Ectodermal cell (in vitro differentiated cells): Measurements from ENCODE around the gene KRTAP10-8.
"Not testable (repeated sequence)": the region's sequence is repeated elsewhere in the genome, so short reads cannot be mapped to it uniquely, and the experiment has no call there.

Experiments
- H3K27ac ChIP-seq: 2 replicates; pipeline ENCODE4 v1.7.0; 2013; ENCODE audit warnings: mild to moderate bottlenecking, low read depth, low read length; ENCODE audit not compliant: insufficient read depth, poor library complexity, severe bottlenecking
- H3K27me3 ChIP-seq: 2 replicates; pipeline ENCODE4 v1.7.0; 2013; ENCODE audit warnings: mild to moderate bottlenecking, low read length; ENCODE audit not compliant: insufficient read depth, control insufficient read depth, poor library complexity, severe bottlenecking
- H3K36me3 ChIP-seq: one replicate; pipeline ENCODE4 v1.7.0; 2013; ENCODE audit warnings: low read length; ENCODE audit not compliant: control insufficient read depth, insufficient read depth
- H3K4me1 ChIP-seq: one replicate; pipeline ENCODE4 v1.7.0; 2013; ENCODE audit warnings: low read length; ENCODE audit not compliant: control insufficient read depth, insufficient read depth
- H3K4me3 ChIP-seq: 2 replicates; pipeline ENCODE4 v1.7.0; 2013; ENCODE audit warnings: low read depth, low read length, control low read depth; ENCODE audit not compliant: insufficient read depth
- H3K9me3 ChIP-seq: 2 replicates; pipeline ENCODE4 v1.7.0; 2013; ENCODE audit warnings: mild to moderate bottlenecking, low read length, moderate library complexity; ENCODE audit not compliant: control insufficient read depth
- WGBS, 2 experiments: methylation state at CpG; one replicate each; pipeline ENCODE4 v1.1.7; 2013; ENCODE audit warnings: missing lambda C conversion rate in 2 of 2; 5-methylcytosine and 5-hydroxymethylcytosine counted together

The KRTAP10-8 gene

DNA sequence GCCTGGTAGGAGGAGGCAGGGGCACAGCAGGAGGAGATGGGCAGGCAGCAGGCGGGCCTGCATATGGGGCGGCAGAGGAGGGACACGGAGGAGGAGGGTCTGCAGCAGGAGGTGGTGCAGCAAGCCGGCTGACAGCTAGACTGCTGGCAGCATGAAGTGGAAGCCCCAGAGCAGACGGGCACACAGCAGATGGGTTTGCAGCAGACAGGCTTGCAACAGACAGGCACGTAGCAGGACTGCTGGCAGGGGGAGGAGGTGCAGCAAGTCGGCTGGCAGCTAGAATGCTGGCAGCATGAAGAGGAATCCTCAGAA lies 32.1 kb upstream of the KRTAP10-8 start:
- Histone ChIP-seq H3K27ac (no peak overlapping the region), H3K27me3 (no peaks in the 10 kb centered on the region), H3K4me1 (peaks cover 5% of the 10 kb centered on the region), H3K9me3 (no peaks in the 10 kb centered on the region), H3K4me3 (no peak overlapping the region), H3K36me3 (no peaks in the 10 kb centered on the region)
- 82 to 86% methylated on average over 7 of the region's 7 CpGs for WGBS, 2 experiments

DNA sequence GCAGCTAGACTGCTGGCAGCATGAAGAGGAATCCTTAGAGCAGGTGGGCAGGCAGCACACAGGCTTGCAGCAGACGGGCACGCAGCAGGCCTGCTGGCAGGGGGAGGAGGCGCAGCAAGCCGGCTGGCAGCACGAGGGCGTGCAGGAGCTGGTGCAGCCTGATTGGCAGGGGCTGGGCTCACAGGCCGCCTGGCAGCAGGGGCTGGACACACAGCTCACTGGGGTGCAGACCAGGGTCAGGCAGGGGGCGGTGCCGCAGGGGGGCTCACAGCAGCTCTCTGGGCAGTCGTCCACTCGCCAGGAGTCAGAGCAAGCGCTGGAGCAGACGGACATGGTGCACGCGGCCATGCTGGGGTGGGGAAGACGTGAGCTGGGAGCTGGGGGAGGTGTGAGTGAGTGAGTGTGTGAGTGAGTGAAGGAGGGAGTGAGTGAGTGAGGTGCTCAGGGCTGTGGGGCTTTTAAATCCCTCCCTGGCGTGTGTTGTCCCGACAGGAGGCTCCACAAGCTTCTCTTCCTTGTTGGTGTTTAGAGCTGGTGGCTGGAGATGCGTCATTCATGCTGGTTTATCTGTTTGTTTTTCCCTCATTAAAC lies 31.6 kb upstream of the KRTAP10-8 start, which contains the start of gene KRTAP10-5:
TSS of gene KRTAP10-5 (minus strand) at position 374 of the 591 bp plus-strand sequence. CDS start at position 348, 26 bp downstream.
- not testable (repeated sequence) for H3K9me3 ChIP-seq, H3K4me3 ChIP-seq, H3K27me3 ChIP-seq, H3K4me1 ChIP-seq, H3K27ac ChIP-seq, H3K36me3 ChIP-seq
- 81 to 83% methylated on average over 19 of the region's 19 CpGs for WGBS, 2 experiments

DNA sequence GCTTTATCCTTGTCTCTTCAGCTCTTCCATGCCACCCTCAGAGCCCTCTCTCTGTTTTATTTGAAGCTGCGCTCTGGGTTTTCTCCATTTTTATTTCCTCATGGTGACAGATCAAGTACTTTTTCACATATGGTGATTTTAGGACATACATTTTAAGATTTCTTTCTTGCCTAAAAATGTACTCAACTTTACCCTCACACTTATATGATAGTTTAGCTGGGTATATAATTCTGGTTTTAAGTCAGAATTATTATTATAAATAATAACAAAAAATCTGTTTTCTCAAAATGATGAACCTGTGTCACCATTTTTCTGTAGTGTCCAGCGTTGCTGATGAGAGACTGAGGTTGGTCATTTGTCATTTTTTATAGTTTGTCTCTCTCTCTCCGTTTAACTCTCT lies 30.7 kb upstream of the KRTAP10-8 start:
- Histone ChIP-seq H3K4me3 (no peak overlapping the region), H3K27me3 (no peaks in the 10 kb centered on the region), H3K9me3 (no peaks in the 10 kb centered on the region), H3K4me1 (peaks cover 4% of the 10 kb centered on the region), H3K27ac (no peak overlapping the region), H3K36me3 (no peaks in the 10 kb centered on the region)
- WGBS, 2 experiments, result 93 to 97% methylated on average over 3 of the region's 3 CpGs

DNA sequence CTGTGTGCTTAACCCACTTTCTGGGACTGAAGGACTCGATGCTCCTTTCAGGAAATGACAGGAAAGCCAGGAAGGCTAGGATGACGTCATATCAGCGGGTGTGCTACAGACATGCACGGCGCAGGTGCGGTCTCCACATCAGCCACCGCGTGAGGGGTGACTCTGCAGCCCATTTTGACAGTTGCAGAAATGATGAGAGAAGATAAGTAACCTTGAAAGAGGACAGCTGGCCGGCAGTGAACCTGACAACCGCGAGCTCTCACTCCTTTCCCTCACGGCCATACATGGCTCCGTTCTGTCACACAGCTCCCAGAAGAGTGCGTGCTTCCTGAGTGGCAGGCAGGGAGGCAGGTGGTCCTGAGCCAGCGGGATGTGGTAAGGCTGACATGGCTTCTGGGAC lies 29.8 kb upstream of the KRTAP10-8 start:
- peaks cover 4% of the 10 kb centered on the region for H3K4me1 ChIP-seq
- WGBS, 2 experiments, result 88 to 89% methylated on average over 15 of the region's 15 CpGs
- no peak overlapping the region for H3K4me3 ChIP-seq
- no peaks in the 10 kb centered on the region for H3K9me3 ChIP-seq
- no peak overlapping the region for H3K27ac ChIP-seq
- H3K27me3 ChIP-seq, result no peaks in the 10 kb centered on the region
- H3K36me3 ChIP-seq, result no peaks in the 10 kb centered on the region

DNA sequence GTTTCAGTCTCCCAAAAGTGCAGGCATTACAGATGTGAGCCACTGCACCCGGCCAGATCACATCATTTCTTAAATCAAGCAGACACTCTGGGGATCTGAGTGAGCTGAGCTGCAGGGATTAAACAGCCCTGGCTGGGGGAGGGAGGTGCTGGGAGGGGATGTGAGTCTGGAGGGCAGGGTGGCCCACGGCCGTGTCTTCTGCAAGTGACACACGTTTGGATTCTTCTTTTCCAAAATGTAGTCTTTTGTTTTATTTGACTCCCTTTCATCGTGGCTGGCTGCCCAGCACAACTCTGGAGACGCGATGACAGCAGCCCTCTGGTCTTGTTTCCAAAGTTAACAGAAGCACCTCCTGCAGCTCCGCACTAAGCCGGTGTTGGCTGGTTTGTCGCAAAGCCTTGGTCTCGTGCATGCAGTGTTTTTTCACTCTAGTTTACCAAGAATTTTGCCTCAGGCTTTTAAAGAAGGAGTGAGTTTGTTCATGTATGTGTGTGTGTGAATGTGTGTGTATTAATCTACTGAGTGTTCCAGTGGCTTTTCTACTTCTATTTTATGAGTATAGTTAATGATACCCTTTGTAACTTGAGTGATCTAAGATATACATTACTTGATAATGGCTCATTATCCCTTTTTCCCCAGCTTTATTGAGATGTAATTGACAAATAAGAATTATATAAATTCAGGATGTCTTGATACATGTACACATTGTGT lies 28.6 kb upstream of the KRTAP10-8 start:
- peak overlapping the region; percentile 50 for H3K27ac ChIP-seq
- H3K4me3 ChIP-seq, result no peak overlapping the region
- no peaks in the 10 kb centered on the region for H3K36me3 ChIP-seq
- H3K9me3 ChIP-seq, result no peaks in the 10 kb centered on the region
- H3K27me3 ChIP-seq, result no peaks in the 10 kb centered on the region
- H3K4me1 ChIP-seq, result peaks cover 4% of the 10 kb centered on the region
- WGBS, 2 experiments, result 21 to 23% methylated on average over 11 of the region's 11 CpGs

DNA sequence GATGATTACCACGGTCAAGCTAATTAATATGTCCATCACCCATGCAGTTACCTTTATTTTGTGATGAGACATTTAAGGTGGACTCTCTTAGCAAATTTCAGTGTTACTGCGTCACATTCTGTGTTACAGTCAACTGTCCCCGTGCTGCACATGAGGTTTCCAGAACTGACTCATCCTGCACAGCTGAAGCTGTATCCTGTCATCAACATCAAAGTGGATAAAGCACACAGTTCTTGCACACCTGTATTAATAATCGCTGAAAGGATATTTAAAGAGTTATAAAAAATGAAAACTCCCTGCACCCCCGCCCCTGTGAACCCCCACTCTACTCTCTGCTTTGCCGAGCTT lies 28.1 kb upstream of the KRTAP10-8 start:
- Histone ChIP-seq H3K36me3 (no peaks in the 10 kb centered on the region), H3K27ac (no peak overlapping the region), H3K27me3 (no peaks in the 10 kb centered on the region), H3K9me3 (no peaks in the 10 kb centered on the region), H3K4me3 (no peak overlapping the region), H3K4me1 (peaks cover 4% of the 10 kb centered on the region)
- 93% methylated on average over 5 to 6 of the region's 6 CpGs for WGBS, 2 experiments

DNA sequence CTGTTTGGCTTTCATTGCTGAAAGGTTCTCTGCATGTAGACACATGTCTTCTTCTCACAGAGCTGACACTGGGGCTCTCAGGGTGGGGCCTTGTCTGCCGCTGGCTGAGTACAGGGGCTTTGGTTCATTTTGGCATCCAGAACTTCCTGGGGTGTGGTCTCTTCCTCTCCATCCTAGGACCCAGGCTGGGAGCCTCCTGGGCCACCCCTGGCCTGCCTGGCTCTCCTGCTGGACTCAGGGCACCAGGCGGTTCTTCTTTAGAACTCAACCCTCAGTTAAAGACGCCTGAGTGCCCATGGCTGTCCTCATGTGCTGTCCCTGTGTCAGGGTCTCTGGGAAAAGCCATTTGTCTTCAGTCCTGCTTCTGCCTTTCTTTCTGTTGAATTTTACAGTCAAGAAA lies 26.0 kb upstream of the KRTAP10-8 start:
- Histone ChIP-seq H3K4me3 (no peak overlapping the region), H3K9me3 (no peaks in the 10 kb centered on the region), H3K27me3 (no peaks in the 10 kb centered on the region), H3K36me3 (no peaks in the 10 kb centered on the region), H3K4me1 (peaks cover 4% of the 10 kb centered on the region), H3K27ac (no peak overlapping the region)
- WGBS, 2 experiments, result 91 to 95% methylated on average over 3 of the region's 3 CpGs

DNA sequence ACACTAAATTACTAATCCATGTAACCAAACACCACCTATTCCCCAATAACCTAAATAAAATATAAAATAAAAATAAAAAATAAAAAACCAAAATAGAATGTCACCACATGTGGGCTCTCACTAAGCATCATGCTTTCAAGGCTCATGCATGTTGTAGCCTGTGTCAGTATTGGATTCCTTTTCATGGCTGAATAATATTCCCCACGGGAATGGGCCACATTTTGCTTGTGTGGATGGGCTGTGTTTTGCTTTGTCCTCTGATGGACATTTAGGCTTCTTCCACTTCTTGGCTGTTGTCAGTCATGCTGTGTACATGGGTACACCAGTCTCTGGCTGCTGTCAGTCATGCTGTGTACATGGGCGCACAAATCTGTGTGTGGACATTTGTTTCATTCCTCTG lies 22.8 kb upstream of the KRTAP10-8 start:
- H3K27ac ChIP-seq, result no peak overlapping the region
- H3K4me3 ChIP-seq, result no peak overlapping the region
- peaks cover 13% of the 10 kb centered on the region for H3K4me1 ChIP-seq
- H3K9me3 ChIP-seq, result no peaks in the 10 kb centered on the region
- no peaks in the 10 kb centered on the region for H3K36me3 ChIP-seq
- no peaks in the 10 kb centered on the region for H3K27me3 ChIP-seq
- WGBS, 2 experiments, result 95 to 98% methylated on average over 2 of the region's 2 CpGs

- no peaks in the 10 kb centered on the region for H3K9me3 ChIP-seq
- WGBS, 2 experiments, result 93% methylated on average over 24 of the region's 24 CpGs
- H3K4me1 ChIP-seq, result peaks cover 12% of the 10 kb centered on the region
- H3K36me3 ChIP-seq, result no peaks in the 10 kb centered on the region
- no peak overlapping the region for H3K27ac ChIP-seq
- H3K27me3 ChIP-seq, result no peaks in the 10 kb centered on the region
- no peak overlapping the region for H3K4me3 ChIP-seq
These were observed 22.1 kb upstream of the KRTAP10-8 start for GRCh38 chr21:44589586-44590305.

DNA sequence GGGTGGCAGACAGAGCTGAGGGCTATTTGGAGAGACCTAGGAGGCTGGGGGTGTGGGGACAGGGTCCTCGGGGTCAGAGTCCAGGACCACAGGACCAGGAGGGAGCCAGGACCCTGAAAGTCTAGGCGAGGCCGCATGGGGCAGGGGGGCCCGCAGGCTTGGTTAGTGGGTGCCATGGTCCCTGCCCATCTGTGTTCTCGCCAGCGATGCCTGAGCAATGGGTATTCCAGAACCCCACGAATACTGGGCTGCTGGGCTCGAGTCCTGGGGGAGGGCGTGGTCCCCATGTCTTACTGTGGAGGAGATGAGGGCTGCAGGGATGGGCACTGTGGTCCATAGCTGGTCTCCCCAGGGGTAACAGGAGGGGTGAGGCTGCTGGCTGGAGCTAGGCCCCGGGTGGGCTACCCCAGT lies 21.6 kb upstream of the KRTAP10-8 start:
- Histone ChIP-seq H3K36me3 (no peaks in the 10 kb centered on the region), H3K4me3 (no peak overlapping the region), H3K27me3 (no peaks in the 10 kb centered on the region), H3K4me1 (peaks cover 12% of the 10 kb centered on the region), H3K27ac (no peak overlapping the region), H3K9me3 (no peaks in the 10 kb centered on the region)
- 93 to 94% methylated on average over 10 of the region's 10 CpGs for WGBS, 2 experiments
